HepG2 (cell line): ENCODE results near the gene PRKCE. TPM values are rescaled to one million over a fixed set of nuclear protein-coding genes. Genes with fewer than 3 reads are reported as not detected.

Experiments
- CREM ChIP-seq, 2 experiments: sonication (generic) in 1 of 2; formaldehyde crosslinking in 1 of 2; IDR thresholded peaks; 2 replicates each; pipeline versions ENCODE4 v1.4.0 to v1.6.1; 2016 to 2020; ENCODE audit warnings: antibody characterized with exemption in 1 of 2, mild to moderate bottlenecking in 1 of 2, missing genetic modification reagents in 1 of 2
- ELF1 ChIP-seq: sonication (generic); formaldehyde crosslinking; IDR thresholded peaks from 2 replicates; pipeline ENCODE4 v1.4.0; 2020; ENCODE audit warnings: missing genetic modification reagents
- EP300 ChIP-seq, 3 experiments: sonication (generic) in 1 of 3; formaldehyde crosslinking in 1 of 3; IDR thresholded peaks; 2 replicates each; pipeline versions ENCODE4 v1.5.1 to v1.6.1; 2011 to 2020; ENCODE audit warnings: low read depth in 2 of 3, low read length in 2 of 3, borderline replicate concordance in 1 of 3, improper control_type of control experiment in 1 of 3, mild to moderate bottlenecking in 1 of 3, missing genetic modification reagents in 1 of 3, moderate library complexity in 1 of 3
- ETV5 ChIP-seq: IDR thresholded peaks from 2 replicates; pipeline ENCODE4 v1.6.1; 2018; ENCODE audit warnings: missing biosample characterization, missing genetic modification reagents, inconsistent platforms, borderline replicate concordance
- HDAC1 ChIP-seq: sonication (generic); formaldehyde crosslinking; IDR thresholded peaks from 2 replicates; pipeline ENCODE4 v1.5.1; 2020; ENCODE audit warnings: mild to moderate bottlenecking, missing genetic modification reagents
- HNF1A ChIP-seq, 2 experiments: sonication (generic) in 1 of 2; formaldehyde crosslinking in 1 of 2; IDR thresholded peaks; 2 replicates each; pipeline versions ENCODE4 v1.4.0 to v1.6.1; 2016 to 2020; ENCODE audit warnings: borderline replicate concordance in 1 of 2, low read depth in 1 of 2, mild to moderate bottlenecking in 1 of 2, missing genetic modification reagents in 1 of 2
- HOMEZ ChIP-seq: IDR thresholded peaks from 2 replicates; pipeline ENCODE4 v1.6.1; 2016; ENCODE audit warnings: low read depth
- IKZF5 ChIP-seq: IDR thresholded peaks from 2 replicates; pipeline ENCODE4 v1.6.1; 2018; ENCODE audit warnings: missing genetic modification reagents, mild to moderate bottlenecking, missing compliant biosample characterization
- IRF2 ChIP-seq: IDR thresholded peaks from 2 replicates; pipeline ENCODE4 v1.6.1; 2018; ENCODE audit warnings: missing genetic modification reagents, missing compliant biosample characterization
- KLF16 ChIP-seq, 2 experiments: sonication (generic) in 1 of 2; formaldehyde crosslinking in 1 of 2; IDR thresholded peaks; 2 replicates each; pipeline versions ENCODE4 v1.6.1 to v1.8.0; 2016 to 2023; ENCODE audit warnings: missing genetic modification reagents in 2 of 2, missing compliant biosample characterization in 1 of 2
- POGZ ChIP-seq: sonication (generic); formaldehyde crosslinking; IDR thresholded peaks from 2 replicates; pipeline ENCODE4 v1.4.0; 2020; ENCODE audit warnings: mild to moderate bottlenecking, missing genetic modification reagents
- REPIN1 ChIP-seq: sonication (generic); formaldehyde crosslinking; IDR thresholded peaks from 2 replicates; pipeline ENCODE4 v1.8.0; 2022; ENCODE audit warnings: missing genetic modification reagents, low read depth, mild to moderate bottlenecking, borderline replicate concordance
- SOX13 ChIP-seq, 3 experiments: fragments of 450-650 bp in 1 of 3; sonication (generic) in 1 of 3; formaldehyde crosslinking in 1 of 3; IDR thresholded peaks in 2 of 3; conservative IDR thresholded peaks in 1 of 3; 2 replicates each; pipeline versions ENCODE4 v1.5.0 to v1.6.1; 2016 to 2020; ENCODE audit warnings: antibody characterized with exemption in 1 of 3, mild to moderate bottlenecking in 1 of 3, missing compliant biosample characterization in 1 of 3, missing genetic modification reagents in 1 of 3, moderate library complexity in 1 of 3
- SOX5 ChIP-seq: IDR thresholded peaks from 2 replicates; pipeline ENCODE4 v1.6.1; 2016; ENCODE audit warnings: borderline replicate concordance
- SRSF1 ChIP-seq: fragments of 200-400 bp; formaldehyde crosslinking; optimal IDR thresholded peaks from 2 replicates; pipeline ENCODE3; 2017; ENCODE audit warnings: mild to moderate bottlenecking, low read depth, low read length, moderate library complexity
- TCF7L2 ChIP-seq: IDR thresholded peaks from 2 replicates; pipeline ENCODE4 v1.6.1; 2011; ENCODE audit warnings: mild to moderate bottlenecking, low read depth, low read length, moderate library complexity
- ZBTB44 ChIP-seq: sonication (generic); formaldehyde crosslinking; IDR thresholded peaks from 2 replicates; pipeline ENCODE4 v1.4.0; 2020; ENCODE audit warnings: missing genetic modification reagents
- ZNF205 ChIP-seq: IDR thresholded peaks from 2 replicates; pipeline ENCODE4 v1.6.1; 2018; ENCODE audit warnings: missing biosample characterization, missing genetic modification reagents
- polyA plus RNA-seq, 8 experiments: library from polyadenylated mRNA; depleted of rRNA in 3 of 8; stranded (reverse) in 7 of 8; unstranded in 1 of 8; fragments of >200 nt; fragmentation: Illumina TruSeq in 4 of 8; extraction: Trizol in 4 of 8; gene quantifications; 2 replicates each; pipeline versions ENCODE4 v1.2.1 to v1.2.3, GENCODE V29; 2011 to 2016; ENCODE audit warnings: low read depth in 4 of 8, missing spikeins in 1 of 8, mixed read lengths in 1 of 8; ENCODE audit not compliant: insufficient read depth in 1 of 8
- total RNA-seq, 5 experiments: library from RNA; depleted of rRNA; stranded (reverse); fragments of >200 nt; fragmentation: Illumina TruSeq; extraction: Trizol; gene quantifications; 2 replicates each; pipeline ENCODE4 v1.2.3, GENCODE V29; 2016; ENCODE audit warnings: low read depth in 1 of 5

The PRKCE gene
- total and polyA plus RNA-seq, 2 of the 13 experiments (the other 11 are each of a cell fraction or from before 2014, with no cell fraction given): 1.0 to 3.9 TPM

- TF ChIP-seq IKZF5: 0 out of 2 replicates have a peak, but pooled peaks have one; percentile 52
- TF ChIP-seq SOX13 (IDR thresholded peaks at IDR 0.05): 0 out of 2 replicates have a peak, but pooled peaks have one; percentile 40
- peak in 1 of 2 experiments; percentile 86; a peak in 2 of 4 replicates for TF ChIP-seq SOX13 (CRISPR knock-in tag; conservative IDR thresholded peaks at IDR 0.05 in 1 of 2, IDR thresholded peaks at IDR 0.05 in 1 of 2)
- TF ChIP-seq HDAC1 (CRISPR knock-in tag): peak; percentile 51; the same call in 1 of the 2 replicates
- TF ChIP-seq ELF1 (CRISPR knock-in tag): no peak
- no peak for TF ChIP-seq HOMEZ (CRISPR knock-in tag)
- peak; percentile 30; the same call in 1 of the 2 replicates for TF ChIP-seq ETV5 (CRISPR knock-in tag)
- peak; percentile 38; the same call in 1 of the 2 replicates for TF ChIP-seq POGZ (CRISPR knock-in tag)
- 0 out of 2 replicates have a peak, but pooled peaks have one; percentile 17 for TF ChIP-seq IRF2 (CRISPR knock-in tag)
- TF ChIP-seq KLF16 (CRISPR knock-in tag; IDR thresholded peaks at IDR 0.05): peak in 1 of 2 experiments; percentile 44; a peak in 1 of 4 replicates
- peak in 1 of 2 experiments; percentile 83; a peak in 2 of 4 replicates for TF ChIP-seq EP300 (IDR thresholded peaks at IDR 0.05; ENCODE audit: low read depth in 2 of 2, low read length in 2 of 2)
- TF ChIP-seq EP300 (CRISPR knock-in tag; IDR thresholded peaks at IDR 0.05; ENCODE audit: borderline replicate concordance): 0 out of 2 replicates have a peak, but pooled peaks have one; percentile 18
- TF ChIP-seq ZBTB44: no peak
- TF ChIP-seq SRSF1: no peak
- 0 out of 2 replicates have a peak, but pooled peaks have one; percentile 24 for TF ChIP-seq REPIN1
- peak; percentile 73; the same call in 1 of the 2 replicates for TF ChIP-seq ZNF205 (CRISPR knock-in tag)
- TF ChIP-seq HNF1A (IDR thresholded peaks at IDR 0.05; ENCODE audit: low read depth): no peak
- peak; percentile 41; the same call in 1 of the 2 replicates for TF ChIP-seq HNF1A (CRISPR knock-in tag; IDR thresholded peaks at IDR 0.05; ENCODE audit: borderline replicate concordance)
- TF ChIP-seq CREM (IDR thresholded peaks at IDR 0.05): peak; percentile 65; the same call in 1 of the 2 replicates
- TF ChIP-seq CREM (CRISPR knock-in tag; IDR thresholded peaks at IDR 0.05): no peak
- peak; percentile 94 for TF ChIP-seq TCF7L2
- TF ChIP-seq SOX5 (CRISPR knock-in tag): peak; percentile 86
Observed at GRCh38 chr2:46173636-46174250, 522.3 kb downstream of the PRKCE start (continued).
